Heart left ventricle (tissue), 16 donors: ENCODE data around the gene CASS4. TPM values are rescaled to one million over a fixed set of nuclear protein-coding genes. Genes with fewer than 3 reads are reported as not detected.
A peak's percentile ranks its signal among the peaks of the same experiment; 100 is the strongest.

Experiments
- ATAC-seq, 4 donors: fragments of 200-7000 bp; cut with Tn5 transposase; one replicate each; pipeline ENCODE4 v1.9.1; 2020 to 2022; ENCODE audit warnings: moderate library complexity in 4 of 4, mild to moderate bottlenecking in 3 of 4, moderate number of reproducible peaks in 1 of 4
- DNase-seq, 5 donors: peaks; one replicate each; pipeline ENCODE4 v3.0.0-alpha.2; 2020
- H3K27ac ChIP-seq, 12 donors: fragments of 200-600 bp; sonication (generic) in 4 of 12; one replicate each; pipeline versions ENCODE4 v1.5.0 to v1.8.0; 2016 to 2022; ENCODE audit warnings: mild to moderate bottlenecking in 2 of 12
- H3K27me3 ChIP-seq, 9 donors: fragments of 200-600 bp; sonication (generic) in 2 of 9; one replicate each; pipeline versions ENCODE4 v1.5.1 to v1.8.0; 2016 to 2022; ENCODE audit warnings: mild to moderate bottlenecking in 3 of 9
- H3K36me3 ChIP-seq, 9 donors: fragments of 200-600 bp; sonication (generic) in 2 of 9; one replicate each; pipeline versions ENCODE4 v1.5.0 to v1.8.0; 2018 to 2022; ENCODE audit warnings: mild to moderate bottlenecking in 2 of 9
- H3K4me1 ChIP-seq, 12 donors: fragments of 200-600 bp; sonication (generic) in 4 of 12; one replicate each; pipeline versions ENCODE4 v1.5.0 to v1.8.0; 2016 to 2022; ENCODE audit warnings: mild to moderate bottlenecking in 3 of 12
- H3K4me3 ChIP-seq, 12 donors: fragments of 200-600 bp; sonication (generic) in 4 of 12; one replicate each; pipeline versions ENCODE4 v1.5.0 to v1.8.0; 2017 to 2022; ENCODE audit warnings: mild to moderate bottlenecking in 9 of 12, moderate library complexity in 4 of 12
- H3K9me3 ChIP-seq, 12 donors: fragments of 200-600 bp; sonication (generic) in 4 of 12; one replicate each; pipeline versions ENCODE4 v1.5.0 to v1.8.0; 2016 to 2022; ENCODE audit warnings: mild to moderate bottlenecking in 1 of 12
- POLR2A ChIP-seq, 2 donors: fragments of 450-650 bp; IDR thresholded peaks; one replicate each; pipeline ENCODE4 v1.6.1; 2017; ENCODE audit warnings: antibody characterized with exemption in 2 of 2, mild to moderate bottlenecking in 2 of 2, moderate library complexity in 2 of 2
- WGBS, 4 donors: extraction: QIAGEN DNeasy Blood & Tissue Kit in 2 of 4; methylation state at CpG; one replicate each; pipeline versions ENCODE4 v1.1.5 to v1.1.7; 2013 to 2018; 5-methylcytosine and 5-hydroxymethylcytosine counted together
- intact Hi-C, 10 donors: fragments of 100-400 bp; cut with DNase I; formaldehyde crosslinking; loops; one replicate each; pipeline versions ENCODE4 v1.11.1 to v1.14.2; 2022
- polyA plus RNA-seq, 2 donors: library from polyadenylated mRNA; stranded (reverse); fragments of 200-250 nt; gene quantifications; one replicate each; pipeline ENCODE4 v1.2.3, GENCODE V29; 2013
- total RNA-seq, 9 donors: library from RNA; depleted of rRNA in 2 of 9; stranded (reverse); fragments of >200 nt in 2 of 9; fragmentation: NEBNext Ultra II Directional in 3 of 9; extraction: Animal tissue kit (Norgen Biotek cat#: 25700) in 3 of 9; gene quantifications; one replicate each; pipeline versions ENCODE4 v1.1.0 to v1.2.4, GENCODE V29; 2016 to 2023
- TF ChIP-seq, protein P1 (sequence below), 12 donors: fragments of 200-600 bp; sonication (generic) in 4 of 12; IDR thresholded peaks; one replicate each; pipeline versions ENCODE4 v1.5.0 to v1.8.0; 2018 to 2022; ENCODE audit warnings: antibody characterized with exemption in 12 of 12, mild to moderate bottlenecking in 5 of 12
- donor health status: ischemic (EF 13 %, LVEDD 7.1; RV severe dilation, severe dysfunction).
- donor health status: healthy with polysubstance abuse.
- donor health status: DM: no; HTN: yes; CAD: no.
- donor health status: DM: no; HTN: no; CAD: no.
- donor health status: ischemic (EF 25% LVEDD 6.9; RV normal size, moderate dysfunction).
- donor health status: ischemic (EF 25% LVEDD 5.7; RV mildly dilated, moderate dysfunction).
- donor health status: healthy.
- donor health status: DM: yes; HTN: yes; CAD: no.
- donor health status: ischemic (EF 35%, LVEDD 5.7; RV mildly dilated, moderate dysfunction).
- donor health status: nonischemic (EF 11% LVEDD 7.7; RV severe dilation, severe dysfunction).
- donor health status: DM: yes; HTN: yes; CAD: no.
- donor health status: PGD.
- donor health status: ischemic (EF 29% LVEDD 5.4; RV normal size, mild dysfunction).
- donor health status: nonischemic (EF 23%, LVEDD 6.1; RV moderate dilation, normal function).

Gene CASS4
- total and polyA plus RNA-seq, 11 donors: 0.07 to 3.8 (median 0.49) TPM

DNA sequence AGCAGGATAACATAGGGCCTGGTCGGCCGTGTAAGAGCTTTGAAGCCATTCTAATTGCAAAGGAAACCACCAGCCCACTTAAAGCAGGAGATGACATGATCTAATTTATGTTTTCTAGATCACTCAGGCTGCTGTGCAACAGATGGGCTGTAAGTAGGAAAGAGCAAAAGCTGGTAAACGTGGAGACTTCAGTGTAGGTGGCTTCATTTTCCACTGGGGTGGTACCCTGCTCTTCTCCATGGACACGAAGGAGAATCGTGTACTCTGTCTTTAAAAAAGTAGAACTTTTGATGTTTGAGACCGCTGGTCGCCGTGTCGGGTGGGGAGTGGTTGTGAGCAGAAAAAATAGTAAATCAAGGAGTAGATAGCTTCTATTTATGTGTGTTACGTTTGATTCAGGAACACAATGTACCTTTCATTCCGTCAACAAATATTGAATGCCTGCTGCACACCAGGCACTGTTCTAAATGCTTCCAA, 6.4 kb downstream of the CASS4 start:
- no peak for DNase-seq

DNA sequence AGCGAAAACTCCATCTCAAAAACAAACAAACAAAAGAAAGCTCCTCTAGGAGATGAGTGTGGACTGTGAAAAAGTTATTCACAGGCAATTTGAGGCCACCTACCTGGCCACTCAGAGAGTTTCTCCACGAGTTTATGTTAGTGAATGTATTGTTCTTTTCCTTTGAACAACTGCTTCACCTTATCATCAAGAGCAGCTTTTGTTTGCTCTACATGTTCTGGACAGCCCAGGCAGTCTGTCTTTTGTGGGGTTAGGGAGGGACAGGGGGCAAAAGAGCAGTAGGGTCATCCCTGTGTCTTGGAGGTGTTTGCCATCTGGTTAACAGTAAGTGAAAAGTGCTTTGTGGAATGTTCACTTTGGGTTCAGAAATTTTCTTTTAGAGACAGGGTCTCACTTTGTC, 8.0 kb downstream of the CASS4 start:
- no peak for TF ChIP-seq POLR2A (IDR thresholded peaks at IDR 0.05)
- TF ChIP-seq, protein P1, sequence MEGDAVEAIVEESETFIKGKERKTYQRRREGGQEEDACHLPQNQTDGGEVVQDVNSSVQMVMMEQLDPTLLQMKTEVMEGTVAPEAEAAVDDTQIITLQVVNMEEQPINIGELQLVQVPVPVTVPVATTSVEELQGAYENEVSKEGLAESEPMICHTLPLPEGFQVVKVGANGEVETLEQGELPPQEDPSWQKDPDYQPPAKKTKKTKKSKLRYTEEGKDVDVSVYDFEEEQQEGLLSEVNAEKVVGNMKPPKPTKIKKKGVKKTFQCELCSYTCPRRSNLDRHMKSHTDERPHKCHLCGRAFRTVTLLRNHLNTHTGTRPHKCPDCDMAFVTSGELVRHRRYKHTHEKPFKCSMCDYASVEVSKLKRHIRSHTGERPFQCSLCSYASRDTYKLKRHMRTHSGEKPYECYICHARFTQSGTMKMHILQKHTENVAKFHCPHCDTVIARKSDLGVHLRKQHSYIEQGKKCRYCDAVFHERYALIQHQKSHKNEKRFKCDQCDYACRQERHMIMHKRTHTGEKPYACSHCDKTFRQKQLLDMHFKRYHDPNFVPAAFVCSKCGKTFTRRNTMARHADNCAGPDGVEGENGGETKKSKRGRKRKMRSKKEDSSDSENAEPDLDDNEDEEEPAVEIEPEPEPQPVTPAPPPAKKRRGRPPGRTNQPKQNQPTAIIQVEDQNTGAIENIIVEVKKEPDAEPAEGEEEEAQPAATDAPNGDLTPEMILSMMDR (IDR thresholded peaks at IDR 0.05): no peak
- DNase-seq (no peak), ATAC-seq (no peak)
- Histone ChIP-seq H3K9me3 (no peaks in the 10 kb centered on the region), H3K4me1 (peaks cover 0 to 88% (median 24%) of the 10 kb centered on the region in 12 donors), H3K27me3 (no peaks in the 10 kb centered on the region), H3K4me3 (no peak overlapping the region), H3K36me3 (no peaks in the 10 kb centered on the region), H3K27ac (peak overlapping the region in 9 of 12 donors; percentile 47 to 92 (median 75))
- WGBS, 4 donors: 75 to 86% (median 83%) methylated on average over 2 of the region's 2 CpGs
- intact Hi-C loops: no loop called here

More for the DNA sequence above, 6.4 kb downstream of the CASS4 start:
- Histone ChIP-seq H3K36me3 (no peaks in the 10 kb centered on the region), H3K27me3 (no peaks in the 10 kb centered on the region), H3K4me1 (peaks cover 0 to 94% (median 23%) of the 10 kb centered on the region in 12 donors), H3K4me3 (peak overlapping the region in 1 of 12 donors; percentile 13), H3K9me3 (no peaks in the 10 kb centered on the region), H3K27ac (peak overlapping the region; percentile 47 to 92 (median 73))
- intact Hi-C loops: no loop called here
- TF ChIP-seq, protein P1 (IDR thresholded peaks at IDR 0.05): no peak
- TF ChIP-seq POLR2A (IDR thresholded peaks at IDR 0.05): no peak
- ATAC-seq: peak in 3 of 4 donors; percentile 29 to 52 (median 34)
- 53 to 61% (median 56%) methylated on average over 11 of the region's 11 CpGs for WGBS, 4 donors

DNA sequence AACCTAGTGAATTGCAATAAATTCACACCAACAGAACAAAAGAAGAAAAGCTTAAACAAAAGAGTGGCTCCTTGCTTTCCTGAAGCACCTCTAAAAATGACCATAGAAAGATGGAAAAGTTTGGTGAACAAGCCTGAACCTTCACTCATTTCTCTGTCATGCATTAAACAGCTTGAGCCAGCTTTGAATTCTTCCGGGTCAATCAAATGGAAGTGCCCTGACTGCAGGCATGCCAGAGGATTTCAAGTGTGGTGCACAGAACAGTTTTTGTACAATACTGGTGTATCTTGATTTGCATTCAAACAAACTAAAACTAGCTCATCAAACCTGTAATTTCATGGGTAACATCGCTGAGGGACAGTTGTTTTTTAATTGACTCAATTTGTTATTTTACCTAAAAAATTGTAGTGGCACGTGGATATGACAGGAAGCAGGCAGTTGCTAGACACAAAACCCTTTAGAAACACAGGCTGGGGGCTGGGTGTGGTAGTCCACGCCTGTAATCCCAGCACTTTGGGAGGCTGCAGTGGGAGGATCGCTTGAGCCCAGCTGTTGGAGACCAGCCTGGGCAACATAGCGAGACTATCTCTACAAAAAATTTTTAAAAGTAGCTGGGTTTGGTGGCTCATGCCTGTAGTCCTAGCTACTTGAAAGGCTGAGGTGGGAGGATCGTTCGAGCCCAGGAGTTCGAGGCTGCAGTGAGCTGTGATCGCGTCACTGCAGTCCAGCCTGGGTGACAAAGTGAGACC, 9.1 kb downstream of the CASS4 start:
- WGBS, 4 donors: 78 to 81% (median 79%) methylated on average over 11 of the region's 11 CpGs
- no peaks in the 10 kb centered on the region for H3K9me3 ChIP-seq
- no peak for TF ChIP-seq POLR2A (IDR thresholded peaks at IDR 0.05)
- TF ChIP-seq, protein P1 (IDR thresholded peaks at IDR 0.05): no peak
- H3K27me3 ChIP-seq: no peaks in the 10 kb centered on the region
- H3K4me1 ChIP-seq: peaks cover 0 to 78% (median 24%) of the 10 kb centered on the region in 12 donors
- ATAC-seq (no peak), DNase-seq (no peak)
- H3K4me3 ChIP-seq: no peak overlapping the region
- intact Hi-C loops: no loop called here
- peak overlapping the region in 1 of 12 donors; percentile 77 for H3K27ac ChIP-seq
- H3K36me3 ChIP-seq: no peaks in the 10 kb centered on the region

DNA sequence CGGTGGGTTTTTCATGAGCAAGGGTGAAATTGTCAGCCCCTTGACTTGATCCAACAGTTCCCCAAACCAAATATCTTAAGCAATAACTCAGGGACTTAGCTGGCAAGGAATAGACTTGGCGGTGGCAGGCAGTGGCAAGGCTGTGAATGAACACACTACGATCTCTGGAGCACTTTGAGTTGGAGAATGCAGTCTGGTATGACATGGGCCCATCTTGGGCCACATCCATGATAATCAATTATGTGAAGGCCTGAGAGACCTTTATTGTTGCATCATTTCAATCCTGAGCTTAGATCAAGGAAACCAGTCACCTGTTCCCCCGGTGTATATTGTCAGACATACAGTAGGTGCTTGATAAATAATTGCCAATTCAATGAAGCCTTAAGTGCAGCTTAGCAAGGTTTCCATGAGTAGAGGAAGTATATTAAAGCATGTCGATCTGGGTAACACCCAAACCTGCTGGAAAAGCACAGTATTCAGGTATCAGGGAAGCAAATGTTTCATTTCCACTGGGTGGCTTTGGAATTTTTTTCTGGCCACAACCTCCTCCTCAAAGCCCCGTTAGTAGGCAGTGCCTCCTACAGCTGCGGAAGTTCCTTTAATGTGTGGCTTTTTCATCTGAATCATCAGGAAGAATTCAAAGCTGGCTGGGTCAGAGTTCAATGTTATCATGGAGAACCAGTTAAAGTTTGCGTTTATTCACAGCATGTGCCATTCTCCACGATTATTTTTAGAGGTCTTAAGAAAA, 10.2 kb downstream of the CASS4 start:
- DNase-seq: peak in 1 of 5 donors; percentile 14
- 52 to 57% (median 53%) methylated on average over 9 of the region's 9 CpGs for WGBS, 4 donors

More for the DNA sequence above, 10.2 kb downstream of the CASS4 start:
- H3K36me3 ChIP-seq: no peaks in the 10 kb centered on the region
- peaks cover 0 to 72% (median 24%) of the 10 kb centered on the region in 12 donors for H3K4me1 ChIP-seq
- intact Hi-C loops: no loop called here
- ATAC-seq: peak in 2 of 4 donors; percentile 15 to 43
- no peak for TF ChIP-seq POLR2A (IDR thresholded peaks at IDR 0.05)
- TF ChIP-seq, protein P1 (IDR thresholded peaks at IDR 0.05): no peak
- peak overlapping the region in 10 of 12 donors; percentile 6 to 77 (median 46) for H3K27ac ChIP-seq
- no peaks in the 10 kb centered on the region for H3K27me3 ChIP-seq
- H3K9me3 ChIP-seq: no peaks in the 10 kb centered on the region
- no peak overlapping the region for H3K4me3 ChIP-seq
